GM18907 (cell line): ENCODE measurements around the gene ZNF827.

ENCODE experiments used
- ATAC-seq: cut with Tn5 transposase; IDR thresholded peaks from one replicate; pipeline ENCODE4 v1.9.1; 2021; ENCODE audit warnings: mild to moderate bottlenecking, moderate library complexity; ENCODE audit not compliant: unreplicated experiment

The ZNF827 gene

GRCh38 chr4:145868637-145869409 lies 69.8 kb downstream of the ZNF827 start:
- peak; percentile 75 for ATAC-seq

DNA sequence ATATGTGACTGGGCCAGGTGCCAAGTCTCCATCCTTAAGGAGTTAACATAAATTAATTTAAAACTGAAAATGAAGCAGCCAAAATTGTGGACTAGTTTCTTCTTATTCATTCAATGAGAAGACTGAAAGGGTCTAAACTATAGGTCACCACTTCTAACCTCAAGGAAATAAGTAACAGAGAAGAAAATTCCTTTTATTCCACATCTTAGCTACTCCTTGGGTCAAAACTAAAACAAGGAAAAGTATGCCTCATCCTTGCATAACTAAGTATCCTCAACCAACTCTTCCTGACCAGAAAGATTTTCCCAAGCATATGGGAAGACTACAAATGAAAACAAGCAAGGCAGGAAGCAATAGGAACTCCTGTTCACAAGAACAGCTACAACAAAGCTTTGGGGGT lies 71.2 kb downstream of the ZNF827 start:
- ATAC-seq = no peak

- ATAC-seq = no peak
Observed at GRCh38 chr4:145866991-145867390, 71.6 kb downstream of the ZNF827 start.

DNA sequence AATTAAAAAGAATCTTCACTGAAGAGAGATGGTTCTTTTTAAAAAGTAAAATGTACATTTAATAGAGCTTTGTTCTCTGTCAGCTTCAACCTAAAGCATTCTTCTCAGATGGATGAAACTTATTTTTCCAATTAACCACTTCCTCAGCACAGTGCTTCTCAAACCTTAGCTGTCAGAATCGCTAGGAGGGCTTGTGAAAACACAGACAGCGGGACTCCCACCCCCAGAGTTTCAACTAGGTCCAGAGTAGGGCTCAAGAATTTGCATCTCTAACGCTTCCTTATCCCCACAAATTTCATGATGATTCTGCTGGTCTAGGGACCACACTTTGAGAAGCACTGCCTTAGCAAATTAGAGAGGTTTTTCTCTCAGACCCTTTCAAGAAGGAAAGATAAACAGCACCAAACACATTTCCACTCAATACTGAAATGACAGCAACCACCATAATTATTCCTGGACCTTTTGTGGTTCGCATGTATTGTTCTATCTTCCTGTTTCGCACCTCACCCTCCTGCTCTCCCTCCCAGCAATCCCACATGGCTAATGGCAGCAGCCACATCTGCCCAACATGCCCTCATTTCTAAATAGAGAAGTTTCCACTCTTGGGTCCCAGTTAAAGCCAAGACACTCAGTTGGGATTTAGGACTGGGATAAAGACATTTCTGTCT lies 73.2 kb downstream of the ZNF827 start:
- ATAC-seq = no peak

DNA sequence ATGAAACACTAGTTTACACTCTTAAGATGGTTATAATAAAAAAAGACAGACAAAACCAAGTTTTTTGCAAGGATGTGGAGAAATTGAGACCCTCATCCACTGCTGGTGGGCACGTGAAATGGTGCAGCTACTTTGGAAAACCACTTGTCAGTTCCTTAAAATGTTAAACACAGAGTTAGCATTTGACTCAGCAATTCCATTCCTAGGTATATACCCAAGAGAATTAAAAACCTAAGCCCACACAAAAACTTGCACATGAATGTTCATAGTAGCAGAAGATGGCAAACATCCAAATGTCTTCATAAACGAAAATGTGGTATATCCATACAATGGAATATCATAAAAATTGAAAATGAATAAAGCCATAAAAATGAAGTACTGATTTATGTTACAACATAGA lies 75.4 kb downstream of the ZNF827 start:
- ATAC-seq = no peak

DNA sequence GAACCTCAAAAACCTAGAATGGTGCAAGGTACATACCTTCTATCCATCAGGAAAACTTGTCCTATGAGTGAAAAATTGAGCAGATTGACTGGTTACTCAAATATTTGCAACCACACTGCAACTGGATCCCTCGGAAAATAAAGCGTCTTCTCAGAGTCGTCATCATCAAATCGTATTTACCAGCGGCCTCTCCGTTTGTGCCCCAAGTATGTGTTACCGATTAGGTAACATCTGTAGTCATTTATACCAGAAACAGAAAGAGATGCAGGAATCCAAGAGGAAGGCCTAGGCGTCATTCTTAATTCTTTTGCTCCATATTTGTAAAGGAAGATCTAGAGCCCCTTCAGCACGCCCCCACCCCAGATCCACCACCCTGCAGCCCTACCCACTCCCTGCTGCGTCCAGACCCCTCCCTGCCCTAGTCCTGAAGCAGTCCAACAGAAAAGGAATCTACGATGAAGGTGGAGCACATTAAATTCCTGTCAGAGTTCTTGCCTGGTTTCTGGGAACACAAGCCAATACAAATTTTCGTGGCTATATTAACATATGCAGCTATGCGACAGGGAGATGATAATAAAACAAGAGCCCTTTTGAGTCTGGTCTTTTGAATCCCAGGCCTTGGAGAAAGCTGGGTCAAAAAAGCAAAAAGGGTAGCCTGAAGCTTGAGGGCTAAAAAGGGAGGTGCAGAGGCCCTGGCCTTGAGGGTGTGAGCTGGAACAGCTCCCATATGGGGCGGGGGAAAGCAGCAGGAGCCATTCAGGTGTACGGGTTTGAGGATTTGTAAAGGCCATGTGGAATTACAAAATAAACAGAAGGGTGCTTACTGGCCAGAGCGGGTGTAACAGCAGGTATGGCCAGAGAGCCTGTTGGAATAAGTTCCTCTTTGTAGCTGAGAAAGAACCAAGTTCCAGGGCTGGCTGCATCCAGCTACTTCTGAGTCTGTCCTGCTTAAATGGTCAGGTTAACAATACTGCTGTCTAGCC lies 77.0 kb downstream of the ZNF827 start:
- ATAC-seq = no peak

DNA sequence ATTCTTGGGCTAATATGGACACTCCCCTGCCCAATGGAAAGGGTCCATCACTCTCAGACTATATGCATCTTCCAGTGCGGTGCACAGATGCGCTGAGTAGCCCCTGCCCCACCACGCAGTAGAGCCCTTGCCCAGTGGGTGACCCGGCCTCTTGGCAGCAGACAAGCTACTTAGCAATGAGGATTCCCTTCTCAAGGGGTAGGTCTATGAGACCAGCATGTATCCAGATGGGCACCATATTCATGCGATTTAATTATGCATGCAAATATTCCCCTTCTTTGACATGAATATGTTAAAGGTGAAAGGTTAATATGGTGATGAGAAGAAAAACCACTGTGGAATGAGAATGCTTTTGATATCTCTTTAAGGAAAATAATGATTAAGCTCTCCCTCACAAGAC lies 77.7 kb downstream of the ZNF827 start:
- ATAC-seq = no peak

GRCh38 chr4:145860446-145860845 lies 78.2 kb downstream of the ZNF827 start:
- no peak for ATAC-seq

- no peak for ATAC-seq
Observed at GRCh38 chr4:145859926-145860325, 78.7 kb downstream of the ZNF827 start.

GRCh38 chr4:145859426-145859825 lies 79.2 kb downstream of the ZNF827 start:
- ATAC-seq = no peak

DNA sequence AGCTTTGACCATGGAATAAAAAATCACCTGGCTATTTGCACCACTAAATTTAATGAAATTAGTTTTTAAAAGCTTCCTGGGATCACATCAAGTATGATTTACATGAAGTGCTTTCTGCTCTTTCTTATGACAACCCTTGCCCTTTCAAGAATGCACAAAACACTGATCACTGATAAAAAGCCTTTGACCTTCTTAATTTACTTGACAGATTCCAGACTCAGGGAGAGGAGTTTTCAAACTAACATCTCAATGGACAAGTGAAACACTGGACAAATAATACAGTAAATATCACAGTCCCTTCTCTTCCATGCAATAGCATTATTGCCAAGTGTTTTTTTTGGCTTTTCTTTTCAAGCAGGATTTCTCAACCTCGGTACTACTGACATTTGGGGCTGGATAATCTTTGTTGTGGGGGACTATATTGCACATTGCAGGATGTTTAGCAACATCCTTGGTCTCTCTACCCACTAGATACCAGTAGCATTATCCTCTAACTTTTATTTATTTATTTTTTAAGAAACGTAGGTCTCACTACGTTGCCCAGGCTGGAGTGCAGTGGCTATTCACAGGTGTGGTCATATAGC lies 86.3 kb downstream of the ZNF827 start:
- ATAC-seq = no peak

- no peak for ATAC-seq
Observed at GRCh38 chr4:145851511-145852201, 87.0 kb downstream of the ZNF827 start.

- ATAC-seq = no peak
Observed at GRCh38 chr4:145847764-145848163, 90.9 kb downstream of the ZNF827 start.

- no peak for ATAC-seq
Observed at GRCh38 chr4:145845118-145845517, 93.5 kb downstream of the ZNF827 start.

- ATAC-seq = peak; percentile 53
Observed at GRCh38 chr4:145843639-145844038, 95.0 kb downstream of the ZNF827 start.

DNA sequence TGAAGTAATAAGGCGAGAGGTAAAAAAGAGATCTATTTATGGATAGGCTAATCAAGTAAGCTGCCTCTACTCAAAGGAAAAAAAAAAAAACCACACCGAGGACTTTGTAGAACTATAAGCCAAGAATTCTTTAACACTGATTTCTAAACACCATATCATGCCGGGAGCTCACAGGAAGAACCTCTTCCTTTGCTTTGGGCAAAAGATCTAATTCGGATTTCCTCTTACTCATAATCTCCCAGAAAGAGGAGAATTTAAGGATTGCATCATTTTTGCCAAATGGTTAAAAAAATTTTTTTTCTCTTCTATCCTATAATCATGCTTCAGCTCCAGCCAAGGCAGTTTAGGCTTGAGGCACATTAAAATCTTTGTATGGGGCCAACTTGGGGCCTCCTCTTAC lies 95.5 kb downstream of the ZNF827 start:
- ATAC-seq = no peak

DNA sequence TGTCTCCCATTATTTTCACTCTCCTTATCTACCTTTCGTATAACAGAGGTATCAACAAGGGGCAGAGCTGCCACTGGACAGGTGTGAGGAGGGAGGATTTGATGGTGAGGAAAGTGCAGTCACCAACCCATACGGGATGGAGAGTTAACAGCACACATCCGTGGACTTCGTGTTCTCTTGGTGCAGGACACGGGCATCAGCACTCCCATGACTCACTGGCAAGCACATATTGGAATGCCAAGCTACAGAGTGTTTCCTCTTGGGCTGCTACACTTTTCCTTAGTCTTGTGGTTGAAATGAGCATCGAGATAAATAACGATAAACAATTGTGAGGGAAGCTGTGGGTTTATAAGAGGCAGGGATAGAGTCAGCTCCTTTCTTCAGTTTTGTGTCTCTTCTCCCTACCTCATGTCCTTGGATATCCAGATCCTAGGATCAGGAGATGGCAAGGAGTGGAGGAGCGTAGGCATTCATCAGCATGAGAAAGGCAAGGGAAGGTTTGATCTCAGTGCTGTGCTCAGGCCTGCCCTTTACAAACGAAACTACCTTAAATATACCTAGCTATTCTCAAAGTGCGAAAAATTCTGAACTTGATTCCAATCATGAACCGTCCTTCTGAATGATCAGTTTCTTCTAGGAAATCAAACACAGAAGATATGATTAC lies 96.3 kb downstream of the ZNF827 start:
- no peak for ATAC-seq

DNA sequence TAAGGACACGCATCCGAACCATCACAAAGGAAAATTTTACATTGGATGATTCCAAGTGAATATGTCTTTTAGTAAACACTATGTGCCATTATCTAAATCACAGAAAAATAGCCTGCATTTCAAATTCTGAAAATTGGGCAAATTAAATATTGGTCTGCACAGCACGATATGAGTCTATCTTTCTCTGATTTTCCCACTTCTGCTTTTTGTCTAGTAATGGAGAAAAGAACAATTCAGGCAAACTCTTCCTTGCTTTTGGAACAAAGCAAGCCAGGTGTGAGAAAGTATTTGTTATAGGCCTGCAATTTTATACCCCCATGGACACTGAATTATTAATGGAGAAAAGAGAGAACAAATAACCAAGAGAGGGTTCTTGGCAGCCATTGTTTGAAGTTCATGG lies 97.8 kb downstream of the ZNF827 start:
- no peak for ATAC-seq

- ATAC-seq = peak; percentile 90
Observed at GRCh38 chr4:145840162-145840768, 98.4 kb downstream of the ZNF827 start.
